Activated naive CD4-positive, alpha-beta T cell treated with anti-CD3 and anti-CD28 coated beads, Interleukin-2, amount 50 U/mL, for 24 hours (primary cell): ENCODE measurements around the gene TMEM222.
A peak's percentile ranks its signal among the peaks of the same experiment; 100 is the strongest.

Experiments
- H3K27ac Mint-ChIP-seq: one replicate; pipeline ENCODE4 v1.8.0; 2021; ENCODE audit warnings: mild to moderate bottlenecking, mixed read lengths
- H3K27me3 Mint-ChIP-seq: one replicate; pipeline ENCODE4 v1.8.0; 2021; ENCODE audit warnings: mixed read lengths
- H3K36me3 Mint-ChIP-seq: one replicate; pipeline ENCODE4 v1.8.0; 2021; ENCODE audit warnings: mixed read lengths
- H3K4me1 Mint-ChIP-seq: one replicate; pipeline ENCODE4 v1.8.0; 2021; ENCODE audit warnings: mixed read lengths
- H3K4me3 Mint-ChIP-seq: one replicate; pipeline ENCODE4 v1.8.0; 2021; ENCODE audit warnings: mild to moderate bottlenecking, mixed read lengths
- H3K9me3 Mint-ChIP-seq: one replicate; pipeline ENCODE4 v1.8.0; 2021; ENCODE audit warnings: mixed read lengths

The TMEM222 gene

DNA sequence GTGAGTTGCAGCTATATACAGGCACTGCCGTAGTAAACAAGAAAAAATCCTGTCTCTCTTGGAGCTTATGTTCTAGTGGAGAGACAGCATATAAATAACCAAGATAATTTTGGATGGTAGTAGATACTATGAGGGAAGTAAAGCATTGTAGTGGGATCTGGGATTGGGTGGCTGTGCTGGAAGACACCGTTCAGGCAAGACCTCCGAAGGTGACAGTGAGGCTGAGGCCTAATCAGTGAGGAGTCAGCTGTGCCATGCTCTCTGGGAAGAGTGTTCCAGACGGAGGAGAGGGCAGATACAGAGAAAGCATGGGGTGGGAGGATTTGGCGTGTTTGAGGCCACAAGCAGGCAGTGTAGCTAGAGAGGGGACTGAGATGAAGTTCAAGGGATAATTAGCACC is 6.0 kb downstream of the TMEM222 start:
- H3K4me3 Mint-ChIP-seq: no peak overlapping the region
- H3K27ac Mint-ChIP-seq: no peak overlapping the region
- H3K9me3 Mint-ChIP-seq: no peaks in the 10 kb centered on the region
- peaks cover 75% of the 10 kb centered on the region for H3K4me1 Mint-ChIP-seq
- H3K27me3 Mint-ChIP-seq: no peaks in the 10 kb centered on the region
- H3K36me3 Mint-ChIP-seq: peaks cover 5% of the 10 kb centered on the region

DNA sequence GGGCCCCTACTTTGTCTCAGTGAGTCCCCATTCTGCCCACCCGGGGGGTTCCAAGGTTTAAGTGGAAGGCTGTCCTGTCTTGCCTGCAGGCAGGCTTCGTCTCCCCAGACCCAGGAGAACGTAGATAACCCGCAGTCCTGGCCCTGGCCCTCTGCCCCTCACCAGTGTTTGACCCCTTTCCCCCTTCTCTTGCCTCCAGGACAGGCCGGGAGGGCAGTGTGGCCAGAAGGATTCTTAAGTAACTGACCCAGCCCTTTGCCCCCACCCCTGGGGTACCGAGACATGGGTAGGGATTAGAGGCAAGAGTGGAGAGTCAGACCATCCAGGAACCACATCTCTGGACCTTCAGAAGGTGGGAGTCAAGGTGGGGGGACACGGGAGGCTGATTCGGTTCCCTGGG is 8.8 kb downstream of the TMEM222 start:
- Mint-ChIP-seq H3K4me1 (peaks cover 55% of the 10 kb centered on the region), H3K27ac (no peak overlapping the region), H3K4me3 (no peak overlapping the region), H3K36me3 (no peaks in the 10 kb centered on the region), H3K9me3 (no peaks in the 10 kb centered on the region), H3K27me3 (no peaks in the 10 kb centered on the region)

DNA sequence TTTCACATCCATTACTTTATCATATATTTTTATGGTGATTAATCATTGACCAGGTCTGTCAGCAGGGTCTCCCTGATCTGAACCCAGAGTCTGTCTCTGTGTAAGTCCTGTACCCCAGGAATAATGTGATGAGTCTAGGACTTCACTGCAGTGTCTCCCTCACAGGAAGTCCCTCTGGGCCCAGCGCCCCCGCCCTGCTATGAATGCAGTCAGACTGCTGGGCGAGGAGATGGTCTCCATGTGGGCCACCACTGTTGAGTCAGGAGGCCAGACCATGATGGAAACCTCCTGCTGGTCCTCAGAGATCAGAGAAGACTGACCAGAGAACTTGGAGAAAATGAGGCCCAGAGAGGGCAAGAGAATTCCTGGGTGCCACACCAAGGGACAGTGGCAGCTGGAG is 9.5 kb downstream of the TMEM222 start:
- no peak overlapping the region for H3K27ac Mint-ChIP-seq
- H3K36me3 Mint-ChIP-seq: no peaks in the 10 kb centered on the region
- H3K9me3 Mint-ChIP-seq: no peaks in the 10 kb centered on the region
- no peaks in the 10 kb centered on the region for H3K27me3 Mint-ChIP-seq
- no peak overlapping the region for H3K4me3 Mint-ChIP-seq
- H3K4me1 Mint-ChIP-seq: peaks cover 48% of the 10 kb centered on the region

DNA sequence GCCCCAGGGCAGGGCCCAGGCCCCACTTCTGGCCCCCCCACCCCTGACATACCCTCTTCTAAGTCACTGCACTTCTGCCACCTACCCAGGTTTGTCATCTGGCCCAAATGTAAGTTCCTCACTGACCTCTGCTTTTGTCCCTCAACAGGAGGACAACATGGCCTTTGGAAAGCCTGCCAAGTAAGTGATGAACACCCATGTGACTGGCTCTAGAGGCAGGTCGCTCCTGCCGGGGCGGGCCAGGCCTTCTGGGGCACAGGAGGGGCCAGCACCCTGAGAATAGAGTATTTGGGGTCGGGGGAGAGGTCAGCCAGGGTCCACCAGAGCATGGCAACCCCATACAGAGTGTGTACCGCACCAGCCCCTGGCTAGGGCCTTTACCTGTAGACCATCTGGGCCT is 10.0 kb downstream of the TMEM222 start:
- H3K36me3 Mint-ChIP-seq: peaks cover 1% of the 10 kb centered on the region
- peaks cover 43% of the 10 kb centered on the region for H3K4me1 Mint-ChIP-seq
- no peaks in the 10 kb centered on the region for H3K27me3 Mint-ChIP-seq
- H3K27ac Mint-ChIP-seq: no peak overlapping the region
- H3K9me3 Mint-ChIP-seq: no peaks in the 10 kb centered on the region
- H3K4me3 Mint-ChIP-seq: no peak overlapping the region

DNA sequence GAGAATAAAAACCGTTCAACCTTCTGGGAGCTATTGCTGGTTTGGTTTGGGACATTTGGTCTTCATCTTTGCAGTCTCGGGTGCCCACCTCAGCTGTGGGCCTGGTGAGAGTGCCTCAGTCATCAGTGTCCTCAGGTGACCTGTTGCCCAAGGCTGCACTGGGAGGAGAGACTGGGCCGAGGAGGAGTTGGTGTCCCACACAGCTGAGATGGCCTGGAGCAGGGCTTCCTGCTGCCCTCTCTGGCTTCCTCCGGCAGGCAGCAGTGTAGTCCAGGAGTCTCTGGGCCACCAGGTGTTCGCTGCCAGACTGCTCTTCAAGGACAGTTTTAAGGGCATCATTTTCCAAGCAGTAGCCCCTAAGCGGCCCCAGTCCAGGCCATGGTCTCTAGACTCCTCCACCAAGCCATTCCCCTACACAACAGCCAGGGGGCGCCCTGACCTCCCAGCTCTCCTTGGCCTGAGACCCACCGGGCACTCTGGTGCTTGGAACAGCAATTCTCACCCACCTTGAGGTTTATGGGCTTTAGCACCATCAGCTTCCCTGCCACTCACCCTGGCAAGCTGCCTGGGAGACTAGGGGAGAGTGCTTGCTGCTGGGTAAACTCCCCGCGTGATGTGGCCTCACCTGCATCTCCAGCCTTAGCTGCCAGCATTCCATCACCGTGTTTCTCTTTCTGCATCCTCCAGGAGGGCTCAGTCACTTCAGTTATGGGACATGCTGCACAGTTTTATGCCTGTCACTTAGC is 10.7 kb downstream of the TMEM222 start:
- Mint-ChIP-seq H3K27ac (no peak overlapping the region), H3K4me3 (no peak overlapping the region), H3K9me3 (no peaks in the 10 kb centered on the region), H3K4me1 (peaks cover 40% of the 10 kb centered on the region), H3K27me3 (no peaks in the 10 kb centered on the region), H3K36me3 (peaks cover 1% of the 10 kb centered on the region)

DNA sequence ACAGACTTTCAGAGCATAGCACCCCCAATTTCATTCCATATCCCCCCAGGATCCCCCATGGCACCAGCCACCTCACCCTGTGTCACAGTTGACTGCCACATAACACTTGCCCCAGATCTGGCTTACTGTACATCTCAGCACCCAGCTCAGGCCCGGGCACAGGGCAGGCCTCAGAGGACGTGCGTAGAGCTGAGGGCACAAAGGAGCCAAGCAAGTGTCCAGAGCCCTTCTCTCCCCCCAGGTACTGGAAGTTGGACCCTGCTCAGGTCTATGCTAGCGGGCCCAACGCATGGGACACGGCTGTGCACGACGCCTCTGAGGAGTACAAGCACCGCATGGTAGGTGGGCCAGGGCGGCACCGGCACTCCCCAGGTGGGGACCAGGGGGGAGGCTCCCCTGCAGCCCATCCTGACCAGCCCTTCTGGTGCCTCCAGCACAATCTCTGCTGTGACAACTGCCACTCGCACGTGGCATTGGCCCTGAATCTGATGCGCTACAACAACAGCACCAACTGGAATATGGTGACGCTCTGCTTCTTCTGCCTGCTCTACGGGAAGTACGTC is 11.8 kb downstream of the TMEM222 start:
- Mint-ChIP-seq H3K4me3 (no peak overlapping the region), H3K4me1 (peaks cover 34% of the 10 kb centered on the region), H3K9me3 (no peaks in the 10 kb centered on the region), H3K27me3 (no peaks in the 10 kb centered on the region), H3K27ac (peak overlapping the region; percentile 46), H3K36me3 (peaks cover 1% of the 10 kb centered on the region)

DNA sequence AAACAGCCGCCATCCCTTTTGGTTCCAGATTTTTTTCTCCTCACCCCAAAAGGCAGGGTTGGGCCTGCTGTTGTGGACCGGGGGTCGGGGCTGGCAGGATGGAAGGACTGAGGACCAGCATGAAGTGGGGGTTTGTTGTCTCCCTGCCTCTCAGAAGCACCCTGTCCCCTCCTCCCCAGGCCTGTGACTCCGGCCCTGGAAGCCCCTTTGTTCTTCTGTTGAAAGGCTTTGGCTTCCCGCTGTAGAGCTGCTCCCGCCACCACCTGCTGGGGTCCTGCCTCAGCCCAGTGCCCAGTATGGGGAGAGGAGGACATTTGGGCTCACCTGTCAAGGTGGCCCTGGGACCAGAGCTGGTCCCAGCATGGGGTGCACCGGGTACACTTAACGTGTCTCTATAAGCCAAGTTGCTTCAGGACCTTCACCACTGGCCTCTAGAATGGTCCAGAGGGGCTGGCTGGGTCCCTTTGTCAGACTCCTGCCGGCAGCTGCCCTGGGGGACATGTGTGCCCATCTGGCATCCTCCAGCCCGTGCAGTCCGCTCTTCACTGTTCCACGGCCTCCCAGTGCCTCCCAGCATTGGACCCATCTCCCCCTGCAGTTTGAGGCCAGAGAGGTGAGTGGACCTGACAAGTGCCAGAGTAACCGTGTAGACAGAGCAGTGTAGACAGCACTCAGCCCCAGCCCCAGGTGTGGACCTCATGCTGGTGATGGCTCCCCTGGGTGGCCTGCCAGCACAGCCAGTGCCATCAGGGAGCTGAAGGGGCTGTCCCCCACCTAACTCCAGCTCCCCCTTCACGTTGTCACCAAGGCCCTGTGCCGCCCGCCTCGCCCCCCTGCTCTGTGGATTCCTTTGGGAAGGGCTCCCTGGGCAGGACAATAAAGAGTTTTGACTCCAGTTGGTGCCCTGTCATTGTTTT is 13.8 kb downstream of the TMEM222 start:
- Mint-ChIP-seq H3K4me3 (no peak overlapping the region), H3K36me3 (peaks cover 1% of the 10 kb centered on the region), H3K9me3 (no peaks in the 10 kb centered on the region), H3K4me1 (peaks cover 40% of the 10 kb centered on the region), H3K27ac (no peak overlapping the region), H3K27me3 (no peaks in the 10 kb centered on the region)

DNA sequence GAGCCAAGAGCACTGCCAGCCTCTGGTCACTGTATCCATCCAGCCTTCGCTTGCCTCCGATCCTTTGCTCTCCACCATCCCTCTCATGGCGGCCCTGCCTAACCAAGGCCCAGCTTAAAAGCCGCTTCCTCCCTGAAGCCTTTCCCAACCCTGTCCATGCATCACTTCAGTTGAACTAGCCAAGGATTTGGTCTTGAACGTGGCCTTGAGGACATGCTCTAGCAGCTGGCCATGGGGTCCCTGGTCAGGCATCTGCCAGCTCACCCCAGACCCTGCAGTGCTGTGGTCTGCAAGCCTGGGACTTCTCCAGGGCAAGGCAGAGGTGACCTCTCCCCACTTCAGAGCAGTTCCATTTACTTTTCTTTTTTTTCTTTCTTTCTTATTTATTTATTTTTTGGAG is 14.8 kb downstream of the TMEM222 start:
- no peaks in the 10 kb centered on the region for H3K27me3 Mint-ChIP-seq
- H3K4me1 Mint-ChIP-seq: peaks cover 45% of the 10 kb centered on the region
- H3K27ac Mint-ChIP-seq: no peak overlapping the region
- peaks cover 1% of the 10 kb centered on the region for H3K36me3 Mint-ChIP-seq
- no peaks in the 10 kb centered on the region for H3K9me3 Mint-ChIP-seq
- no peak overlapping the region for H3K4me3 Mint-ChIP-seq

DNA sequence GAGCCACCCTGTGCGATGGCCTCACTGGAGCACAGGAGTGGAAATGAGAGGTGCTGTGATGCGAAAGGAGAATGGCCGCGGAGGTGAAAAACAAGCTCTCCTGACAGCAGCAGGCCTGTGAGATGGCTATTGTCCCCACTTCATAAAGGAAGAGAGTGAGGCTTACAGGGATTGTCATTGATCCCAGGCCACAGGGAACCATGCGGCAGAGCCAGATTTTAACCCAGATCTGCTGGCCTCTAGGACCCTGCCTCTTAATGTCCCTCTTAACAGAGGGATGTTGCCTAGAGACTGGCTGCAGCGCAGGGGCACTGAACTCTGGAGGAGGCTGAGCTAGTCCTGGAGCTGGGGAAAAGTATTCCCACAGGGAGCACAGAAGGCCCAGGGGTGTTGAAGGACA is 16.8 kb downstream of the TMEM222 start:
- Mint-ChIP-seq H3K27me3 (no peaks in the 10 kb centered on the region), H3K4me1 (peaks cover 48% of the 10 kb centered on the region), H3K36me3 (peaks cover 1% of the 10 kb centered on the region), H3K27ac (peak overlapping the region; percentile 30), H3K4me3 (no peak overlapping the region), H3K9me3 (no peaks in the 10 kb centered on the region)

DNA sequence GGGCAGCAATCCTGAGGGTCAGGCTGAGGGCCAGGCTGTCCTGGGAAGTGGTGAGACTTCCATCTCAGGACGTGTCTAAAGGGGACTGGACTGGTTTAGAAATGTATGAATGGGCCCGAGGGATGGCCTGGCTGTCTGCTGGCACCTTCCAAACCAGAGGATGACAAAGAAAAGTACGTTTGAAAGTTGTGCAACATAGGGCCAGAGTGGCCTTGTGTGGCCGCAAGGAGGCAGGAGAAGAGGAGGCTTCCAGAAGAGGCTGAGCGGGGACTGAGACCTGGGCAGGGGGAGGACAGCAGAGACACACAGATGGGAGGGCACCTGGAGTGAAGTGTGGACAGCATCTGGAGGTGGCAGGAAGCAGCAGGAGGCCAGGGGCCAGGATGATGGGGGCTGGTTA is 17.2 kb downstream of the TMEM222 start:
- H3K9me3 Mint-ChIP-seq: no peaks in the 10 kb centered on the region
- H3K36me3 Mint-ChIP-seq: peaks cover 1% of the 10 kb centered on the region
- peak overlapping the region; percentile 2 for H3K27ac Mint-ChIP-seq
- peaks cover 53% of the 10 kb centered on the region for H3K4me1 Mint-ChIP-seq
- H3K4me3 Mint-ChIP-seq: no peak overlapping the region
- no peaks in the 10 kb centered on the region for H3K27me3 Mint-ChIP-seq

DNA sequence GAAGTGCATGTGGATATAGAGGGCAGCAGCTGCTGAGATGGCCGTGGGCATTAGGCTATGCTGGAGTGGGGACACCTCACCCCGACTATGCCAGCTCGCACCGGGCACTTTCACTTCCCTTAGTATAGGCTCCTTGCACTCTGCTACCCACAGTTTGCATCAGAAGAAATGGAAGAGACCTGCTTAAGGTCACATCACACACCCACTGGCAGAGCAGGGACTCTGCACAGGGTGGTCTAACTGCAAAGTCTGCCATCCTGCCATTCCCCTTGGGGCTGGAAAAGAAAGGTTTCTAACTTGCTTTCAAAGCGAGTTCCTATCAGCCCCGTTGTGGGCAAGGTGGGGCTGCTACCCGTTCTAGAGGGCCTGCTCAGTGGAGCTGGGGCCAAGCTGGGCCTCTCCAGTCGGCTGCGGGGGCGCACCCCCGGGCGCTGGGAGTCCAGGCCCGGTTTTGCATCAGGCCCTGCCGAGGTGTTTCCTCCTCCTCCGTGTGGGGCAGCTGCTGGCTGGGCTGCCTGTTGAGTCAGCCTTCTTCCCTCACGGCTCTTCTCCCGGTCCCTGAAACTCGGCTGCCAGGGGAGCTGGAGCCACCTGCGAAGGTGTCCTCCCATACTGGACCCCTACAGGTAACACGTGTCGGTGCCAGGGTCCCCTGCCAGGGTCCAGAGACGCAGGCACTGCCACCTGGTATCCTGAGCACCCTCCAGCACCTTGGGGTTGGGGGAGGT is 19.7 kb downstream of the TMEM222 start, which contains the start of gene SYTL1:
Gene SYTL1, plus strand, starts transcription at position 498 of the 728 bp plus-strand sequence. CDS start 3,313 bp downstream, outside the sequence.
- no peaks in the 10 kb centered on the region for H3K27me3 Mint-ChIP-seq
- H3K4me1 Mint-ChIP-seq: peaks cover 63% of the 10 kb centered on the region
- H3K9me3 Mint-ChIP-seq: no peaks in the 10 kb centered on the region
- H3K27ac Mint-ChIP-seq: peak within 1 kb of the TSS; percentile 78
- H3K36me3 Mint-ChIP-seq: peaks cover under 1% of the 10 kb centered on the region
- H3K4me3 Mint-ChIP-seq: peak within 1 kb of the TSS; percentile 83

DNA sequence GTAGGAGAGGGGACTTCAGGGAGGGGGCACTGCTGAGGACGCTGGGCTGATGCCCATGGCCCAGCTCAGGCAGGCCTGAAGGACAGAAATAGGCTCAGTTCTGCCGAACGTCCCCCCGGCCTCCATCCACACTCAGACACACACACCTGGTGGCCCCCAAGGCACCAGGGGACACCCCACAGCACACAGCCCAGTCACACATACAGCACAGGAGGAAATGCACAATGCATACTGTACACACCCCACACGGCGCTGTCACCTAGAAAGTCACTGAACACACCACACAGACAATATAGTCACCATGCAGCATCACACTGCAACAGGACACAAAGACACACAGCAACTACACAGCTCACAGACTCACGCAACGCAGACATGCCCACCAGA is 20.4 kb downstream of the TMEM222 start:
- Mint-ChIP-seq H3K36me3 (no peaks in the 10 kb centered on the region), H3K4me1 (peaks cover 63% of the 10 kb centered on the region), H3K4me3 (peak overlapping the region; percentile 83), H3K27me3 (no peaks in the 10 kb centered on the region), H3K27ac (peak overlapping the region; percentile 78), H3K9me3 (no peaks in the 10 kb centered on the region)

DNA sequence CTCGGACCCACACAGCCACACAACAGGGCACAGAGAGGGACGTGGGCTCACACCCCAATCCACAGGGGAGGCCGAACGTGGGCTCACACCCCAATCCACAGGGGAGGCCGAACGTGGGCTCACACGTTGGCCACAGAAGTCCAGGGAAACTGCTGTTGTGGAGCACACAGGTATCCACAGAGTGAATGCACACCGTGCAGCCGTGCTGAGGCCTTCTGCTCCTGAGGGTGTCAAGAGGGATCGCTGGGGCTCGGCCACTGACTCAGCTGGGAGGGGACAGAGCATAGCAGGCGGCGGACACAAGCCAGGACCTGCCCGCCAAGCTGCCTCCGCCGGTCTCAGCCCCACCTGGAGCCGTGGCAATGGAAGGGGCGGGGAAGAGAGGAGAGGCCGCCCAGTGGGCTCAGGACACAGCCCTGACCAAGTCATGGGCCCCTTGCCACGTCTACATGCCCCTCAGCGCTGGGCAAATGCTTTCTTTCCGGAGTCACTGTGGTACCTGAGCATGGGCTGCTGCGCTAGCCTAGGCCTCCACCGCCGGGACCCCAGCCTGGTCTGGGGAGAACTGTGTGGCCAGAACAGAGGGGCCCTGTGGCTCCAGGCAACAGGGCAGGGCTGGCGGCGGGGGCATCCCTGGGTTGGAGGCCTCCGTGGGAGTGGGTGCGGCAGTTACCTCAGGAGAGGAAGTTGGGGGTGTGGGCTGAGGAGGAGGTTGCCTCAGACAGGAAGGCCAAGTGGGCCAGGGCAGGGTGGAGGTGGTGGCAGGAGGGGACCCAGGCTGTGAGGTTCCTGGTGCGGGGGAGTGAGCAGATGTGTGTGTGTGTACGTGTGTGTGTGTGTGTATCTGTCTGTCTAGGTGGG is 21.0 kb downstream of the TMEM222 start:
- Mint-ChIP-seq H3K4me3 (peak overlapping the region; percentile 83), H3K9me3 (no peaks in the 10 kb centered on the region), H3K27me3 (no peaks in the 10 kb centered on the region), H3K36me3 (no peaks in the 10 kb centered on the region), H3K27ac (peak overlapping the region; percentile 78), H3K4me1 (peaks cover 66% of the 10 kb centered on the region)

DNA sequence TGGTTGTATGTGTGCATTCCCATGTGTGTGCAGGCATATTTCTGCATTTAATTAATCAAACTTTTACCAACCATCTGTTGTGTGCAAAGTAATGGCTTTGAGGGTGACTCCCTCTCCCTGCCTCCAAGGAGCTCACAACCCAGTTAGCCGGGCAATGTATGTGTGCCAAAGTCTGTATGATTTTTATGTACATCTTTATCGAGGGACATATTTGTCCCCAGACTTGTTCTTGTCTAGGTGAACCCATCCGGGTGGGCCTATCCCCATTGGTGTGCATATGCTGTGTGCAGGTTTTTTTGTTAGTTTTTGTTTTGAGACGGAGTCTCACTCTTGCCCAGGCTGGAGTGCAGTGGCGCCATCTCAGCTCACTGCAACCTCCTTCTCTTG is 21.7 kb downstream of the TMEM222 start:
- H3K4me1 Mint-ChIP-seq: peaks cover 64% of the 10 kb centered on the region
- peak overlapping the region; percentile 83 for H3K4me3 Mint-ChIP-seq

More for the DNA sequence above, 21.7 kb downstream of the TMEM222 start:
- H3K9me3 Mint-ChIP-seq: no peaks in the 10 kb centered on the region
- no peaks in the 10 kb centered on the region for H3K27me3 Mint-ChIP-seq
- no peaks in the 10 kb centered on the region for H3K36me3 Mint-ChIP-seq
- peak overlapping the region; percentile 78 for H3K27ac Mint-ChIP-seq
